ENCODE results near the gene KCTD18.

Gene KCTD18

GRCh38 chr2:200507179-200507578 lies 2.7 kb downstream of the KCTD18 start:
- TF ChIP-seq CTCF (IDR thresholded peaks at IDR 0.05), result no peak
- Histone ChIP-seq H3K27ac (no peak overlapping the region), H3K4me3 (no peak overlapping the region)
- DNase-seq (ENCODE audit: low spot score), result no peak

- no peak for DNase-seq (ENCODE audit: low spot score)
- no peak for TF ChIP-seq CTCF (IDR thresholded peaks at IDR 0.05)
- no peak overlapping the region for H3K27ac ChIP-seq
- no peak overlapping the region for H3K4me3 ChIP-seq
These were observed 3.2 kb downstream of the KCTD18 start for GRCh38 chr2:200506679-200507078.

- no peak for DNase-seq (ENCODE audit: low spot score)
- no peak for TF ChIP-seq CTCF (IDR thresholded peaks at IDR 0.05)
- H3K4me3 ChIP-seq, result no peak overlapping the region
- H3K27ac ChIP-seq, result no peak overlapping the region
These were observed 7.7 kb downstream of the KCTD18 start for GRCh38 chr2:200502196-200502595.

GRCh38 chr2:200498402-200499162 lies 11.3 kb downstream of the KCTD18 start:
- no peak overlapping the region for H3K4me3 ChIP-seq
- TF ChIP-seq CTCF (IDR thresholded peaks at IDR 0.05), result no peak
- DNase-seq (ENCODE audit: low spot score), result no peak
- H3K27ac ChIP-seq, result no peak overlapping the region

GRCh38 chr2:200496696-200497095 lies 13.2 kb downstream of the KCTD18 start:
- Histone ChIP-seq H3K4me3 (no peak overlapping the region), H3K27ac (no peak overlapping the region)
- no peak for TF ChIP-seq CTCF (IDR thresholded peaks at IDR 0.05)
- no peak for DNase-seq (ENCODE audit: low spot score)

- no peak for TF ChIP-seq CTCF (IDR thresholded peaks at IDR 0.05)
- no peak overlapping the region for H3K4me3 ChIP-seq
- DNase-seq (ENCODE audit: low spot score), result no peak
- no peak overlapping the region for H3K27ac ChIP-seq
These were observed 15.8 kb downstream of the KCTD18 start for GRCh38 chr2:200494048-200494447.

- DNase-seq (ENCODE audit: low spot score), result no peak
- TF ChIP-seq CTCF (IDR thresholded peaks at IDR 0.05), result no peak
- H3K4me3 ChIP-seq, result no peak overlapping the region
- no peak overlapping the region for H3K27ac ChIP-seq
These were observed 17.2 kb downstream of the KCTD18 start for GRCh38 chr2:200492656-200493055.

Data from coronary artery (tissue), 2 donors.